Subcutaneous adipose tissue (tissue), 4 donors: ENCODE results near the gene MYO1E. TPM values are rescaled to one million over a fixed set of nuclear protein-coding genes. Genes with fewer than 3 reads are reported as not detected.

Experiments used
- CTCF ChIP-seq: fragments of 450-650 bp; IDR thresholded peaks from one replicate; pipeline ENCODE4 v1.5.1; 2016; ENCODE audit warnings: low read depth, mild to moderate bottlenecking, control low read depth, antibody characterized with exemption, moderate library complexity
- total RNA-seq, 4 donors: library from RNA; depleted of rRNA; stranded (reverse); fragments of >200 nt; gene quantifications; one replicate each; pipeline ENCODE4 v1.1.0, GENCODE V29; 2016

Gene MYO1E
- total RNA-seq, 4 donors from 2014 or later, result 34.1 to 188 (median 91.7) TPM

- TF ChIP-seq CTCF, result no peak
Observed at GRCh38 chr15:59255680-59256336, 116.9 kb downstream of the MYO1E start.

- no peak for TF ChIP-seq CTCF
Observed at GRCh38 chr15:59252137-59252536, 120.5 kb downstream of the MYO1E start.

GRCh38 chr15:59251001-59251845 is 121.4 kb downstream of the MYO1E start:
- TF ChIP-seq CTCF, result no peak

- TF ChIP-seq CTCF, result no peak
Observed at GRCh38 chr15:59250249-59250648, 122.4 kb downstream of the MYO1E start.

GRCh38 chr15:59249816-59250215 is 122.9 kb downstream of the MYO1E start:
- no peak for TF ChIP-seq CTCF

GRCh38 chr15:59247364-59247763 is 125.3 kb downstream of the MYO1E start:
- no peak for TF ChIP-seq CTCF

- no peak for TF ChIP-seq CTCF
Observed at GRCh38 chr15:59245559-59245958, 127.1 kb downstream of the MYO1E start.
